CD4-positive, alpha-beta T cell treated with Interleukin-1 beta for 1 hour (primary cell): ENCODE results near the gene COL24A1.
"Not testable (repeated sequence)": the region's sequence is repeated elsewhere in the genome, so short reads cannot be mapped to it uniquely, and the experiment has no call there.

Source experiments
- DNase-seq, 2 donors: peaks; one replicate each; pipeline ENCODE4 v3.0.0-alpha.2; 2020 to 2022

The COL24A1 gene

GRCh38 chr1:85867189-85867588 is 289.4 kb downstream of the COL24A1 start:
- no peak for DNase-seq

GRCh38 chr1:85865213-85865612 is 291.4 kb downstream of the COL24A1 start:
- no peak for DNase-seq

- DNase-seq, result no peak
Measured at GRCh38 chr1:85864727-85865126, 291.8 kb downstream of the COL24A1 start.

- DNase-seq, result not testable (repeated sequence)
Measured at GRCh38 chr1:85863639-85864038, 292.9 kb downstream of the COL24A1 start.

GRCh38 chr1:85862456-85862855 is 294.1 kb downstream of the COL24A1 start:
- no peak for DNase-seq

GRCh38 chr1:85857991-85858390 is 298.6 kb downstream of the COL24A1 start:
- DNase-seq, result no peak

- no peak for DNase-seq
Measured at GRCh38 chr1:85850238-85850637, 306.3 kb downstream of the COL24A1 start.

GRCh38 chr1:85849660-85850059 is 306.9 kb downstream of the COL24A1 start:
- DNase-seq, result no peak

- DNase-seq, result no peak
Measured at GRCh38 chr1:85847356-85847755, 309.2 kb downstream of the COL24A1 start.

- no peak for DNase-seq
Measured at GRCh38 chr1:85846706-85847105, 309.9 kb downstream of the COL24A1 start.

- no peak for DNase-seq
Measured at GRCh38 chr1:85839459-85839858, 317.1 kb downstream of the COL24A1 start.

- DNase-seq, result no peak
Measured at GRCh38 chr1:85838238-85838637, 318.3 kb downstream of the COL24A1 start.

GRCh38 chr1:85836736-85837135 is 319.8 kb downstream of the COL24A1 start:
- no peak for DNase-seq

GRCh38 chr1:85833165-85833564 is 323.4 kb downstream of the COL24A1 start:
- DNase-seq, result not testable (repeated sequence)

GRCh38 chr1:85830837-85831236 is 325.7 kb downstream of the COL24A1 start:
- no peak for DNase-seq

- DNase-seq, result no peak
Measured at GRCh38 chr1:85824066-85824840, 332.3 kb downstream of the COL24A1 start.

GRCh38 chr1:85822696-85823095 is 333.9 kb downstream of the COL24A1 start:
- no peak for DNase-seq

- DNase-seq, result no peak
Measured at GRCh38 chr1:85818371-85818770, 338.2 kb downstream of the COL24A1 start.

GRCh38 chr1:85816606-85817005 is 340.0 kb downstream of the COL24A1 start:
- DNase-seq, result no peak

GRCh38 chr1:85815906-85816305 is 340.7 kb downstream of the COL24A1 start:
- no peak for DNase-seq

- no peak for DNase-seq
Measured at GRCh38 chr1:85806236-85806965, 350.2 kb downstream of the COL24A1 start.

GRCh38 chr1:85801520-85801919 is 355.1 kb downstream of the COL24A1 start:
- DNase-seq, result no peak

GRCh38 chr1:85799737-85800136 is 356.8 kb downstream of the COL24A1 start:
- no peak for DNase-seq

GRCh38 chr1:85798419-85798818 is 358.2 kb downstream of the COL24A1 start:
- DNase-seq, result no peak
